WTC11 (cell line): Measurements from ENCODE around the gene C17orf113. TPM values are rescaled to one million over a fixed set of nuclear protein-coding genes. Genes with fewer than 3 reads are reported as not detected.

ENCODE experiments used
- ATAC-seq: fragments of 200-7000 bp; cut with Tn5 transposase; 2 replicates; pipeline ENCODE4 v1.10.0; 2021; ENCODE audit warnings: mild to moderate bottlenecking, moderate library complexity
- CTCF ChIA-PET: fragments of 300-600 bp; sonication (Branson Sonifier 250); formaldehyde crosslinking; loops from one replicate; lab custom pipeline; 2021; ENCODE audit warnings: antibody characterized with exemption; lab: Charles Lee
- POLR2A ChIA-PET: fragments of 350-600 bp; sonication (Branson Sonifier 250); formaldehyde crosslinking; loops from one replicate; lab custom pipeline; 2021; ENCODE audit warnings: antibody characterized with exemption; lab: Charles Lee
- DNase-seq: peaks from one replicate; pipeline ENCODE4 v3.0.0; 2021; ENCODE audit warnings: low spot score
- H3K27ac Mint-ChIP-seq: 2 replicates; pipeline ENCODE4 v1.8.0; 2021; ENCODE audit warnings: mixed read lengths
- H3K27me3 Mint-ChIP-seq: 2 replicates; pipeline ENCODE4 v1.8.0; 2021; ENCODE audit warnings: low read depth, mild to moderate bottlenecking, moderate library complexity, mixed read lengths
- H3K36me3 Mint-ChIP-seq: 2 replicates; pipeline ENCODE4 v1.8.0; 2021; ENCODE audit warnings: mixed read lengths
- H3K4me1 Mint-ChIP-seq: 2 replicates; pipeline ENCODE4 v1.8.0; 2022; ENCODE audit warnings: mixed read lengths
- H3K4me3 Mint-ChIP-seq: 2 replicates; pipeline ENCODE4 v1.8.0; 2021; ENCODE audit warnings: mild to moderate bottlenecking, moderate library complexity, mixed read lengths
- H3K9me3 Mint-ChIP-seq: 2 replicates; pipeline ENCODE4 v1.8.0; 2021; ENCODE audit warnings: mixed read lengths
- ESRRA ChIP-seq: sonication (generic); formaldehyde crosslinking; IDR thresholded peaks from 2 replicates; pipeline ENCODE4 v1.8.1; 2022; ENCODE audit warnings: mild to moderate bottlenecking, missing genetic modification reagents, borderline replicate concordance
- MXD4 ChIP-seq: fragments of 250-450 bp; sonication (Bioruptor Pico); IDR thresholded peaks from 2 replicates; pipeline ENCODE4 v1.8.0; 2021; ENCODE audit warnings: mild to moderate bottlenecking, moderate library complexity, borderline replicate concordance
- MYBL2 ChIP-seq: sonication (generic); formaldehyde crosslinking; IDR thresholded peaks from 2 replicates; pipeline ENCODE4 v1.8.1; 2023; ENCODE audit warnings: mild to moderate bottlenecking, moderate library complexity, missing genetic modification reagents
- NFATC4 ChIP-seq: fragments of 250-450 bp; sonication (Bioruptor Pico); IDR thresholded peaks from 2 replicates; pipeline ENCODE4 v1.9.0; 2021; ENCODE audit warnings: mild to moderate bottlenecking
- NFYB ChIP-seq: sonication (generic); formaldehyde crosslinking; conservative IDR thresholded peaks from 2 replicates; pipeline ENCODE4 v1.8.0; 2022; ENCODE audit warnings: low read depth, missing genetic modification reagents
- SMAD3 ChIP-seq: sonication (generic); formaldehyde crosslinking; IDR thresholded peaks from 2 replicates; pipeline ENCODE4 v1.8.0; 2022; ENCODE audit warnings: missing genetic modification reagents, mild to moderate bottlenecking, borderline replicate concordance
- TEAD1 ChIP-seq: sonication (generic); formaldehyde crosslinking; IDR thresholded peaks from 2 replicates; pipeline ENCODE4 v1.8.0; 2022; ENCODE audit warnings: mild to moderate bottlenecking, missing genetic modification reagents
- ZNF219 ChIP-seq: sonication (generic); formaldehyde crosslinking; IDR thresholded peaks from 2 replicates; pipeline ENCODE4 v1.8.0; 2023; ENCODE audit warnings: missing genetic modification reagents, mild to moderate bottlenecking, borderline replicate concordance
- ZNF416 ChIP-seq: fragments of 250-450 bp; sonication (Bioruptor Pico); IDR thresholded peaks from 2 replicates; pipeline ENCODE4 v1.9.0; 2021; ENCODE audit warnings: mild to moderate bottlenecking, inconsistent platforms
- total RNA-seq: library from RNA; stranded (reverse); gene quantifications from 3 replicates; pipeline ENCODE4 v1.2.3, GENCODE V29; 2021
- TF ChIP-seq, protein P1 (sequence below): sonication (generic); formaldehyde crosslinking; IDR thresholded peaks from 2 replicates; pipeline ENCODE4 v1.8.0; 2022; ENCODE audit warnings: missing genetic modification reagents
- TF ChIP-seq, protein P2 (sequence below): fragments of 250-450 bp; sonication (Bioruptor Pico); IDR thresholded peaks from 2 replicates; pipeline ENCODE4 v1.9.0; 2021; ENCODE audit warnings: mild to moderate bottlenecking
- TF ChIP-seq, protein P3 (sequence below): fragments of 250-450 bp; sonication (Bioruptor Pico); IDR thresholded peaks from 2 replicates; pipeline ENCODE4 v2.1.2; 2022; ENCODE audit warnings: mild to moderate bottlenecking, moderate library complexity
- TF ChIP-seq, protein P4 (sequence below): sonication (generic); formaldehyde crosslinking; IDR thresholded peaks from 2 replicates; pipeline ENCODE4 v1.8.1; 2023; ENCODE audit warnings: mild to moderate bottlenecking, missing genetic modification reagents, borderline replicate concordance
- TF ChIP-seq, protein P5 (sequence below): sonication (generic); formaldehyde crosslinking; IDR thresholded peaks from 2 replicates; pipeline ENCODE4 v1.8.1; 2022; ENCODE audit warnings: missing genetic modification reagents, borderline replicate concordance
- TF ChIP-seq, protein P6 (sequence below): sonication (generic); formaldehyde crosslinking; IDR thresholded peaks from 2 replicates; pipeline ENCODE4 v1.8.0; 2022; ENCODE audit warnings: mild to moderate bottlenecking, missing genetic modification reagents
- TF ChIP-seq, protein P7 (sequence below): sonication (generic); formaldehyde crosslinking; IDR thresholded peaks from 2 replicates; pipeline ENCODE4 v1.8.1; 2023; ENCODE audit warnings: mild to moderate bottlenecking, missing genetic modification reagents
- TF ChIP-seq, protein P8 (sequence below): sonication (generic); formaldehyde crosslinking; IDR thresholded peaks from 2 replicates; pipeline ENCODE4 v1.8.1; 2023; ENCODE audit warnings: mild to moderate bottlenecking, missing genetic modification reagents, moderate library complexity
- TF ChIP-seq, protein P9 (sequence below): fragments of 250-450 bp; sonication (Bioruptor Pico); IDR thresholded peaks from 2 replicates; pipeline ENCODE4 v1.9.0; 2021; ENCODE audit warnings: mild to moderate bottlenecking

The C17orf113 gene
- total RNA-seq, 1 experiment from 2014 or later = 1.9 TPM

DNA sequence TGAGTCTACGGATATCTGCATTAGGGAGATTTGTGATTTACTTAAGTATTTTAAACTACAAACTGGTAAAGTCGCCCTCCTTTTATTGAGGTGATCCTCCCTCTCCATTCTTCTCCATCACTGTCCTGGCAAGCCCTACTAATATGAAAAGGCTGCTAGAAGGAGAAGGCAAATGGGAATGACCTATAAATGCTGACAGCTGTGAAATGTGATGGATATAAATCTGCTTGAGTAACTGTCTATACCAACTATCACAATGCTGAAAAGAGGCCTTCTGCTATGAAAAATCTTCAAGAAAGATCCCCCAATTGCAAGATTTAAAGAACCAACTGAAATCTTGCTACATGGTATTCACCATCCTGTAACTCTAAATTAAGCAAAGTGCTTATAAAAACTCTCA is 48.7 kb downstream of the C17orf113 start (continued):
- TF ChIP-seq, protein P1, sequence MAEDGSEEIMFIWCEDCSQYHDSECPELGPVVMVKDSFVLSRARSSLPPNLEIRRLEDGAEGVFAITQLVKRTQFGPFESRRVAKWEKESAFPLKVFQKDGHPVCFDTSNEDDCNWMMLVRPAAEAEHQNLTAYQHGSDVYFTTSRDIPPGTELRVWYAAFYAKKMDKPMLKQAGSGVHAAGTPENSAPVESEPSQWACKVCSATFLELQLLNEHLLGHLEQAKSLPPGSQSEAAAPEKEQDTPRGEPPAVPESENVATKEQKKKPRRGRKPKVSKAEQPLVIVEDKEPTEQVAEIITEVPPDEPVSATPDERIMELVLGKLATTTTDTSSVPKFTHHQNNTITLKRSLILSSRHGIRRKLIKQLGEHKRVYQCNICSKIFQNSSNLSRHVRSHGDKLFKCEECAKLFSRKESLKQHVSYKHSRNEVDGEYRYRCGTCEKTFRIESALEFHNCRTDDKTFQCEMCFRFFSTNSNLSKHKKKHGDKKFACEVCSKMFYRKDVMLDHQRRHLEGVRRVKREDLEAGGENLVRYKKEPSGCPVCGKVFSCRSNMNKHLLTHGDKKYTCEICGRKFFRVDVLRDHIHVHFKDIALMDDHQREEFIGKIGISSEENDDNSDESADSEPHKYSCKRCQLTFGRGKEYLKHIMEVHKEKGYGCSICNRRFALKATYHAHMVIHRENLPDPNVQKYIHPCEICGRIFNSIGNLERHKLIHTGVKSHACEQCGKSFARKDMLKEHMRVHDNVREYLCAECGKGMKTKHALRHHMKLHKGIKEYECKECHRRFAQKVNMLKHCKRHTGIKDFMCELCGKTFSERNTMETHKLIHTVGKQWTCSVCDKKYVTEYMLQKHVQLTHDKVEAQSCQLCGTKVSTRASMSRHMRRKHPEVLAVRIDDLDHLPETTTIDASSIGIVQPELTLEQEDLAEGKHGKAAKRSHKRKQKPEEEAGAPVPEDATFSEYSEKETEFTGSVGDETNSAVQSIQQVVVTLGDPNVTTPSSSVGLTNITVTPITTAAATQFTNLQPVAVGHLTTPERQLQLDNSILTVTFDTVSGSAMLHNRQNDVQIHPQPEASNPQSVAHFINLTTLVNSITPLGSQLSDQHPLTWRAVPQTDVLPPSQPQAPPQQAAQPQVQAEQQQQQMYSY (CRISPR knock-in tag) = no peak
- TF ChIP-seq, protein P2, sequence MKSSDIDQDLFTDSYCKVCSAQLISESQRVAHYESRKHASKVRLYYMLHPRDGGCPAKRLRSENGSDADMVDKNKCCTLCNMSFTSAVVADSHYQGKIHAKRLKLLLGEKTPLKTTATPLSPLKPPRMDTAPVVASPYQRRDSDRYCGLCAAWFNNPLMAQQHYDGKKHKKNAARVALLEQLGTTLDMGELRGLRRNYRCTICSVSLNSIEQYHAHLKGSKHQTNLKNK = no peak
- no peak for TF ChIP-seq NFATC4
- TF ChIP-seq, protein P3, sequence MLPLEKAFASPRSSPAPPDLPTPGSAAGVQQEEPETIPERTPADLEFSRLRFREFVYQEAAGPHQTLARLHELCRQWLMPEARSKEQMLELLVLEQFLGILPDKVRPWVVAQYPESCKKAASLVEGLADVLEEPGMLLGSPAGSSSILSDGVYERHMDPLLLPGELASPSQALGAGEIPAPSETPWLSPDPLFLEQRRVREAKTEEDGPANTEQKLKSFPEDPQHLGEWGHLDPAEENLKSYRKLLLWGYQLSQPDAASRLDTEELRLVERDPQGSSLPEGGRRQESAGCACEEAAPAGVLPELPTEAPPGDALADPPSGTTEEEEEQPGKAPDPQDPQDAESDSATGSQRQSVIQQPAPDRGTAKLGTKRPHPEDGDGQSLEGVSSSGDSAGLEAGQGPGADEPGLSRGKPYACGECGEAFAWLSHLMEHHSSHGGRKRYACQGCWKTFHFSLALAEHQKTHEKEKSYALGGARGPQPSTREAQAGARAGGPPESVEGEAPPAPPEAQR (CRISPR knock-in tag) = no peak
- TF ChIP-seq ZNF416 (CRISPR knock-in tag) = no peak
- TF ChIP-seq, protein P4, sequence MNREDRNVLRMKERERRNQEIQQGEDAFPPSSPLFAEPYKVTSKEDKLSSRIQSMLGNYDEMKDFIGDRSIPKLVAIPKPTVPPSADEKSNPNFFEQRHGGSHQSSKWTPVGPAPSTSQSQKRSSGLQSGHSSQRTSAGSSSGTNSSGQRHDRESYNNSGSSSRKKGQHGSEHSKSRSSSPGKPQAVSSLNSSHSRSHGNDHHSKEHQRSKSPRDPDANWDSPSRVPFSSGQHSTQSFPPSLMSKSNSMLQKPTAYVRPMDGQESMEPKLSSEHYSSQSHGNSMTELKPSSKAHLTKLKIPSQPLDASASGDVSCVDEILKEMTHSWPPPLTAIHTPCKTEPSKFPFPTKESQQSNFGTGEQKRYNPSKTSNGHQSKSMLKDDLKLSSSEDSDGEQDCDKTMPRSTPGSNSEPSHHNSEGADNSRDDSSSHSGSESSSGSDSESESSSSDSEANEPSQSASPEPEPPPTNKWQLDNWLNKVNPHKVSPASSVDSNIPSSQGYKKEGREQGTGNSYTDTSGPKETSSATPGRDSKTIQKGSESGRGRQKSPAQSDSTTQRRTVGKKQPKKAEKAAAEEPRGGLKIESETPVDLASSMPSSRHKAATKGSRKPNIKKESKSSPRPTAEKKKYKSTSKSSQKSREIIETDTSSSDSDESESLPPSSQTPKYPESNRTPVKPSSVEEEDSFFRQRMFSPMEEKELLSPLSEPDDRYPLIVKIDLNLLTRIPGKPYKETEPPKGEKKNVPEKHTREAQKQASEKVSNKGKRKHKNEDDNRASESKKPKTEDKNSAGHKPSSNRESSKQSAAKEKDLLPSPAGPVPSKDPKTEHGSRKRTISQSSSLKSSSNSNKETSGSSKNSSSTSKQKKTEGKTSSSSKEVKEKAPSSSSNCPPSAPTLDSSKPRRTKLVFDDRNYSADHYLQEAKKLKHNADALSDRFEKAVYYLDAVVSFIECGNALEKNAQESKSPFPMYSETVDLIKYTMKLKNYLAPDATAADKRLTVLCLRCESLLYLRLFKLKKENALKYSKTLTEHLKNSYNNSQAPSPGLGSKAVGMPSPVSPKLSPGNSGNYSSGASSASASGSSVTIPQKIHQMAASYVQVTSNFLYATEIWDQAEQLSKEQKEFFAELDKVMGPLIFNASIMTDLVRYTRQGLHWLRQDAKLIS (CRISPR knock-in tag) = no peak
- TF ChIP-seq, protein P5, sequence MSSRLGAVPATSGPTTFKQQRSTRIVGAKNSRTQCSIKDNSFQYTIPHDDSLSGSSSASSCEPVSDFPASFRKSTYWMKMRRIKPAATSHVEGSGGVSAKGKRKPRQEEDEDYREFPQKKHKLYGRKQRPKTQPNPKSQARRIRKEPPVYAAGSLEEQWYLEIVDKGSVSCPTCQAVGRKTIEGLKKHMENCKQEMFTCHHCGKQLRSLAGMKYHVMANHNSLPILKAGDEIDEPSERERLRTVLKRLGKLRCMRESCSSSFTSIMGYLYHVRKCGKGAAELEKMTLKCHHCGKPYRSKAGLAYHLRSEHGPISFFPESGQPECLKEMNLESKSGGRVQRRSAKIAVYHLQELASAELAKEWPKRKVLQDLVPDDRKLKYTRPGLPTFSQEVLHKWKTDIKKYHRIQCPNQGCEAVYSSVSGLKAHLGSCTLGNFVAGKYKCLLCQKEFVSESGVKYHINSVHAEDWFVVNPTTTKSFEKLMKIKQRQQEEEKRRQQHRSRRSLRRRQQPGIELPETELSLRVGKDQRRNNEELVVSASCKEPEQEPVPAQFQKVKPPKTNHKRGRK (CRISPR knock-in tag) = no peak
- TF ChIP-seq NFYB (CRISPR knock-in tag) = no peak
- TF ChIP-seq, protein P6, sequence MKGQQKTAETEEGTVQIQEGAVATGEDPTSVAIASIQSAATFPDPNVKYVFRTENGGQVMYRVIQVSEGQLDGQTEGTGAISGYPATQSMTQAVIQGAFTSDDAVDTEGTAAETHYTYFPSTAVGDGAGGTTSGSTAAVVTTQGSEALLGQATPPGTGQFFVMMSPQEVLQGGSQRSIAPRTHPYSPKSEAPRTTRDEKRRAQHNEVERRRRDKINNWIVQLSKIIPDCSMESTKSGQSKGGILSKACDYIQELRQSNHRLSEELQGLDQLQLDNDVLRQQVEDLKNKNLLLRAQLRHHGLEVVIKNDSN (CRISPR knock-in tag) = no peak
- TF ChIP-seq, protein P7, sequence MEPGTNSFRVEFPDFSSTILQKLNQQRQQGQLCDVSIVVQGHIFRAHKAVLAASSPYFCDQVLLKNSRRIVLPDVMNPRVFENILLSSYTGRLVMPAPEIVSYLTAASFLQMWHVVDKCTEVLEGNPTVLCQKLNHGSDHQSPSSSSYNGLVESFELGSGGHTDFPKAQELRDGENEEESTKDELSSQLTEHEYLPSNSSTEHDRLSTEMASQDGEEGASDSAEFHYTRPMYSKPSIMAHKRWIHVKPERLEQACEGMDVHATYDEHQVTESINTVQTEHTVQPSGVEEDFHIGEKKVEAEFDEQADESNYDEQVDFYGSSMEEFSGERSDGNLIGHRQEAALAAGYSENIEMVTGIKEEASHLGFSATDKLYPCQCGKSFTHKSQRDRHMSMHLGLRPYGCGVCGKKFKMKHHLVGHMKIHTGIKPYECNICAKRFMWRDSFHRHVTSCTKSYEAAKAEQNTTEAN = no peak

DNA sequence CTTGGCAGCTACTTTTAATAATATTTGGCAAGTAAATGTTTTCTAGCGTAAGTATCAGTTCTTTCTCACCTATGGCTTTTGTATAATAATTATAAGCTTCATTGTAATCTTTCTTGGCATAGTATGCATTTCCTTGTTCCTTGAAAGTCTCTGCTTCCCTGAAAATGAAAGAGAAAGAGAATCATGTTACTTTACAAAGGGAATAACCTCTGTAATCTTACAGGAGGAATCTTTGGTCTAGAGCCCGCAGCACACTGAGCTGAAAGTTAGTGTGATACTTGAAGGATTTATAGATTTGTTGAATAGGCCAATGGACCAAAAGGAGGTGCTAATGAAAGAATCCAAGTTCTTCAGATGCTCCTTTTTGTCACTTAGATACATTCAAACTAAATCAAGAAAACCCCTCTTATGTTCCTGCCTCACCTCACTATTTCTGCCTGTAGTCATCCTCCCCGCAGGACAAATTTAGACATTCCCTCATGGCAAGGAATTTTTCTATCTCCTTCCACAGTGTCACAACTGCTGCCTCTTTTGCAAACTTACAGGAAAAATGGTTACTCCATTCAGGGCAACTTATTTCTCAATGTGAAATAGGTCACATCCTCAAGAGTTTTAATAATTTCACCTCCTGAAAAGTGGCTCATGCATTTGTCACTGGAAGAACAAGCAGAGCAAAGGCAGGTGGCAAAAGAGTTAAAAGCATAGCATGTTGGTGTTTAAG is 49.8 kb downstream of the C17orf113 start:
- H3K27me3 Mint-ChIP-seq = no peaks in the 10 kb centered on the region; the same call in 1 of the 2 replicates
- no peak for ATAC-seq
- DNase-seq = no peak
- ChIA-PET CTCF (no interaction called here), POLR2A (no interaction called here)
- H3K4me1 Mint-ChIP-seq = no peaks in the 10 kb centered on the region
- peaks cover 63% of the 10 kb centered on the region for H3K36me3 Mint-ChIP-seq
- H3K4me3 Mint-ChIP-seq = no peak overlapping the region
- no peak overlapping the region for H3K27ac Mint-ChIP-seq
- H3K9me3 Mint-ChIP-seq = no peaks in the 10 kb centered on the region
- TF ChIP-seq NFYB (CRISPR knock-in tag) = no peak
- TF ChIP-seq, protein P8, sequence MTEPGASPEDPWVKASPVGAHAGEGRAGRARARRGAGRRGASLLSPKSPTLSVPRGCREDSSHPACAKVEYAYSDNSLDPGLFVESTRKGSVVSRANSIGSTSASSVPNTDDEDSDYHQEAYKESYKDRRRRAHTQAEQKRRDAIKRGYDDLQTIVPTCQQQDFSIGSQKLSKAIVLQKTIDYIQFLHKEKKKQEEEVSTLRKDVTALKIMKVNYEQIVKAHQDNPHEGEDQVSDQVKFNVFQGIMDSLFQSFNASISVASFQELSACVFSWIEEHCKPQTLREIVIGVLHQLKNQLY (CRISPR knock-in tag) = no peak
- TF ChIP-seq ZNF416 (CRISPR knock-in tag) = no peak
- TF ChIP-seq TEAD1 (CRISPR knock-in tag) = no peak
- TF ChIP-seq, protein P9, sequence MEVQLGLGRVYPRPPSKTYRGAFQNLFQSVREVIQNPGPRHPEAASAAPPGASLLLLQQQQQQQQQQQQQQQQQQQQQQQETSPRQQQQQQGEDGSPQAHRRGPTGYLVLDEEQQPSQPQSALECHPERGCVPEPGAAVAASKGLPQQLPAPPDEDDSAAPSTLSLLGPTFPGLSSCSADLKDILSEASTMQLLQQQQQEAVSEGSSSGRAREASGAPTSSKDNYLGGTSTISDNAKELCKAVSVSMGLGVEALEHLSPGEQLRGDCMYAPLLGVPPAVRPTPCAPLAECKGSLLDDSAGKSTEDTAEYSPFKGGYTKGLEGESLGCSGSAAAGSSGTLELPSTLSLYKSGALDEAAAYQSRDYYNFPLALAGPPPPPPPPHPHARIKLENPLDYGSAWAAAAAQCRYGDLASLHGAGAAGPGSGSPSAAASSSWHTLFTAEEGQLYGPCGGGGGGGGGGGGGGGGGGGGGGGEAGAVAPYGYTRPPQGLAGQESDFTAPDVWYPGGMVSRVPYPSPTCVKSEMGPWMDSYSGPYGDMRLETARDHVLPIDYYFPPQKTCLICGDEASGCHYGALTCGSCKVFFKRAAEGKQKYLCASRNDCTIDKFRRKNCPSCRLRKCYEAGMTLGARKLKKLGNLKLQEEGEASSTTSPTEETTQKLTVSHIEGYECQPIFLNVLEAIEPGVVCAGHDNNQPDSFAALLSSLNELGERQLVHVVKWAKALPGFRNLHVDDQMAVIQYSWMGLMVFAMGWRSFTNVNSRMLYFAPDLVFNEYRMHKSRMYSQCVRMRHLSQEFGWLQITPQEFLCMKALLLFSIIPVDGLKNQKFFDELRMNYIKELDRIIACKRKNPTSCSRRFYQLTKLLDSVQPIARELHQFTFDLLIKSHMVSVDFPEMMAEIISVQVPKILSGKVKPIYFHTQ = no peak
- no peak for TF ChIP-seq SMAD3 (CRISPR knock-in tag)
- TF ChIP-seq MXD4 (CRISPR knock-in tag) = no peak
- no peak for TF ChIP-seq ZNF219 (CRISPR knock-in tag)
- TF ChIP-seq MYBL2 (CRISPR knock-in tag) = no peak
- TF ChIP-seq ESRRA = no peak
